ENCODE data around the gene OAF.

- TF ChIP-seq TAF1 (IDR thresholded peaks at IDR 0.05; ENCODE audit: low read depth), result no peak
- no peak for TF ChIP-seq EP300 (IDR thresholded peaks at IDR 0.05; ENCODE audit: borderline replicate concordance)
- TF ChIP-seq FOXM1 (IDR thresholded peaks at IDR 0.05; ENCODE audit: borderline replicate concordance, low read depth), result no peak
- TF ChIP-seq CREB1 (IDR thresholded peaks at IDR 0.05; ENCODE audit: low read depth), result no peak
- TF ChIP-seq NFIC (IDR thresholded peaks at IDR 0.05), result no peak
- no peak for TF ChIP-seq TCF12 (IDR thresholded peaks at IDR 0.05; ENCODE audit: low read depth)
- TF ChIP-seq USF1 (IDR thresholded peaks at IDR 0.05), result no peak
- TF ChIP-seq RAD21 (IDR thresholded peaks at IDR 0.05; ENCODE audit: low read depth), result no peak
These were observed 47.8 kb downstream of the OAF start for GRCh38 chr11:120258661-120259060.
